ENCODE results near the gene TPRG1L.

TPRG1L gene

DNA sequence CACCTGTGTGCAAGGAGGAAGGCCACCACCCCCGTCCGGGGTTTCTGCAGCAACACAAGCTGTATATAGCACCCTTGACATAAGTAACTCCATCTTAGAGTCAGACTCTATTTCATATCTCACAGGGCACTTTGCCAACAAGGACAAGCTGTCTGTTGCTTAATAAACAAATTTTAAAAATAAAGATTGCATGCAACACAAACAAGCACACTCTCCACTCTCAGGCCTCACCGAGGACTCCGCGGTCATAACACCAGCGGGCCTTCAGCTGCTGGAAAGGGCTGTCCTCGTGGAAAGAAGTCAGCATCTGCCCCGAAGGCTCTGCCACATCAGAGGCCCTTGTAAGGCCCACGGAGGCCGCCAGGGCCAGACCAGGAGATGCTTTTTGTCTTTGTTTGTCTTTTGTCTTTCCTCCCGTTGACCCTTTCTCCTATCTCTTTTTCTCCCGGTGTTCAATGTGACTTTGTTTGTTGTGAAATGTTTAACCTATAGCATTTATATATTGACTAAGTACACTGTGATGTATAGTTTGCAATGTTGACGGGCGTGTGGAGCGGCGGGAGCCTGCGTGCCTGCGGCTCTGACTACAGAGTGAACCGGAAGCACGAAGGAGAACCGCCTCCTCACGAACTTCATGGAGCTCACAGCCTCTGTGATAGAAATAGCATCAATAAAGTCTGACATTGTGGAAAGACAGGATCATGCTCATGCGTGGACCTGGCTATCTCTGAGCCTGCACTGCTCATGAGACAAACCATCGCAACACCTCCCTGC is 37.6 kb upstream of the TPRG1L start:
- no peak overlapping the region for H3K4me3 ChIP-seq (ENCODE audit: control insufficient read depth, low read depth, low read length)
- DNase-seq (ENCODE audit: low read depth) = no peak
- no peak for TF ChIP-seq CTCF (IDR thresholded peaks at IDR 0.05; ENCODE audit: control insufficient read depth, insufficient read depth, low read depth, low read length, missing control alignments)

DNA sequence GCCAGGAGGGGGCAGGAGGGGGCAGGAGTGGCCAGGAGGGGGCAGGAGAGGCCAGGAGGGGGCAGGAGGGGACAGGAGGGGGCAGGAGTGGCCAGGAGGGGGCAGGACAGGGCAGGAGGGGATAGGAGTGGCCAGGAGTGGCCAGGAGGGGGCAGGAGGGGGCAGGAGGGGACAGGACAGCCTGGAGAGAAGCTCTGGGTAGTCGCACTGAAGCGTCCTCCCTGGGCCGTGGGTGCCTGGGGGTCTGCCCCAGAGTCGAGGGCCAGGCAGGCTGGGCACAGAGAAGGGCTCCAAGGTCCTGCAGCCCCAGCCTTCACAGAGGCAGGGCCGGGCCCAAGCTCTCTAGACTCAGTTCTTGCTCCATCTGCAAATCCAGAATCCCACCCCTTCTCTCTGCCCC is 36.4 kb upstream of the TPRG1L start:
- H3K4me3 ChIP-seq (ENCODE audit: control insufficient read depth, low read depth, low read length) = no peak overlapping the region
- no peak for TF ChIP-seq CTCF (IDR thresholded peaks at IDR 0.05; ENCODE audit: control insufficient read depth, insufficient read depth, low read depth, low read length, missing control alignments)
- no peak for DNase-seq (ENCODE audit: low read depth)

- H3K4me3 ChIP-seq (ENCODE audit: control insufficient read depth, low read depth, low read length) = no peak overlapping the region
- TF ChIP-seq CTCF (IDR thresholded peaks at IDR 0.05; ENCODE audit: control insufficient read depth, insufficient read depth, low read depth, low read length, missing control alignments) = no peak
- no peak for DNase-seq (ENCODE audit: low read depth)
Measured at GRCh38 chr1:3590139-3590763, 34.6 kb upstream of the TPRG1L start.

GRCh38 chr1:3590951-3591865 is 33.6 kb upstream of the TPRG1L start:
- H3K4me3 ChIP-seq (ENCODE audit: control insufficient read depth, low read depth, low read length) = no peak overlapping the region
- no peak for TF ChIP-seq CTCF (IDR thresholded peaks at IDR 0.05; ENCODE audit: control insufficient read depth, insufficient read depth, low read depth, low read length, missing control alignments)
- no peak for DNase-seq (ENCODE audit: low read depth)

DNA sequence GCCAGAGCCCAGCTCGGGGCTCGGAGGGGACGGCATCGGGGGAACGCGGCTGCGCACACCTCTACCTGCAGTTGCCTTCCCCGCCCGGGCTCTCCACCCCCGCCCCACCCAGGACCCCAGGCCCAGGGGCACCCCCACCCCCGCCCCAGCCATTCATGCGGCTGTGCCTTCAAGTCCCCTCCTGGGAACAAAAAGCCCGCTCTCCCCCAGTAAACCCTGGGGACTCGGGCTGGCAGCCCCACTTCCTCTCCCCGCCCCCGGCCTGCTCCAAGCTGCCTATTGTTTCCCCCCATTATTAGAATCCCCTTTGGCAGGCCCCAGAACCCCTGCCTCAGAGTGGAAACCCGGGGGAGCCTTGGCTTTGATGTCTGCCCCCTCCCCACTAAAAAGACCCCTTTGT is 31.5 kb upstream of the TPRG1L start:
- no peak for TF ChIP-seq CTCF (IDR thresholded peaks at IDR 0.05; ENCODE audit: control insufficient read depth, insufficient read depth, low read depth, low read length, missing control alignments)
- no peak for DNase-seq (ENCODE audit: low read depth)

GRCh38 chr1:3593745-3594144 is 31.1 kb upstream of the TPRG1L start:
- TF ChIP-seq CTCF (IDR thresholded peaks at IDR 0.05; ENCODE audit: control insufficient read depth, insufficient read depth, low read depth, low read length, missing control alignments) = no peak
- H3K4me3 ChIP-seq (ENCODE audit: control insufficient read depth, low read depth, low read length) = no peak overlapping the region
- DNase-seq (ENCODE audit: low read depth) = no peak

More for the DNA sequence above, 31.5 kb upstream of the TPRG1L start:
- no peak overlapping the region for H3K4me3 ChIP-seq (ENCODE audit: control insufficient read depth, low read depth, low read length)

Measured in AG09309 (cell line).